ENCODE data around the gene PDE4A. TPM values are rescaled to one million over a fixed set of nuclear protein-coding genes. Genes with fewer than 3 reads are reported as not detected.

Gene PDE4A
- total RNA-seq, 4 donors from 2014 or later: 0.87 to 7.1 (median 2.3) TPM

GRCh38 chr19:10478476-10478875 is 58.1 kb downstream of the PDE4A start:
- intact Hi-C loops (cut with DNase I): no loop called here
- Histone ChIP-seq H3K4me1 (peaks cover 5 to 18% (median 8%) of the 10 kb centered on the region in 3 donors), H3K27ac (no peak overlapping the region), H3K27me3 (no peaks in the 10 kb centered on the region), H3K9me3 (no peaks in the 10 kb centered on the region), H3K36me3 (no peaks in the 10 kb centered on the region), H3K4me3 (peak overlapping the region in 3 of 4 donors; percentile 41 to 56 (median 44))
- TF ChIP-seq CTCF (IDR thresholded peaks at IDR 0.05) (no peak), POLR2A (IDR thresholded peaks at IDR 0.05) (no peak)
- DNase-seq: no peak
- 22 to 28% methylated on average over 5 of the region's 5 CpGs for WGBS, 2 donors

GRCh38 chr19:10478903-10479384 is 58.6 kb downstream of the PDE4A start:
- intact Hi-C loops (cut with DNase I): no loop called here
- 2% methylated on average over 10 of the region's 36 CpGs for WGBS, 2 donors
- H3K4me3 ChIP-seq: peak overlapping the region; percentile 25 to 56 (median 42)
- H3K36me3 ChIP-seq: no peaks in the 10 kb centered on the region
- no peak for TF ChIP-seq POLR2A (IDR thresholded peaks at IDR 0.05)
- peak; percentile 10 to 77 (median 28) for TF ChIP-seq CTCF (IDR thresholded peaks at IDR 0.05)
- DNase-seq: peak; percentile 25
- H3K9me3 ChIP-seq: no peaks in the 10 kb centered on the region
- H3K27me3 ChIP-seq: no peaks in the 10 kb centered on the region
- H3K27ac ChIP-seq: peak overlapping the region in 2 of 4 donors; percentile 22 to 42
- H3K4me1 ChIP-seq: peaks cover 5 to 18% (median 8%) of the 10 kb centered on the region in 3 donors

- H3K9me3 ChIP-seq: no peaks in the 10 kb centered on the region
- WGBS, 2 donors: 55 to 91% methylated on average over 2 to 13 of the region's 13 CpGs
- DNase-seq: no peak
- H3K4me3 ChIP-seq: no peak overlapping the region
- no peaks in the 10 kb centered on the region for H3K27me3 ChIP-seq
- H3K36me3 ChIP-seq: peaks cover 9 to 76% (median 60%) of the 10 kb centered on the region in 3 donors
- no peak overlapping the region for H3K27ac ChIP-seq
- intact Hi-C loops (cut with DNase I): no loop called here
- peaks cover 0 to 10% (median 0%) of the 10 kb centered on the region in 3 donors for H3K4me1 ChIP-seq
- TF ChIP-seq CTCF (IDR thresholded peaks at IDR 0.05): no peak
- TF ChIP-seq POLR2A (IDR thresholded peaks at IDR 0.05): no peak
Observed at GRCh38 chr19:10486551-10486950, 66.2 kb downstream of the PDE4A start.

- 40 to 100% methylated on average over 1 of the region's 43 CpGs for WGBS, 2 donors
- no peaks in the 10 kb centered on the region for H3K27me3 ChIP-seq
- no peaks in the 10 kb centered on the region for H3K9me3 ChIP-seq
- no peak for DNase-seq
- no peak overlapping the region for H3K4me3 ChIP-seq
- H3K36me3 ChIP-seq: peaks cover 30 to 100% (median 67%) of the 10 kb centered on the region in 3 donors
- H3K27ac ChIP-seq: no peak overlapping the region
- TF ChIP-seq POLR2A (IDR thresholded peaks at IDR 0.05) (no peak), CTCF (IDR thresholded peaks at IDR 0.05) (no peak)
- intact Hi-C loops (cut with DNase I): no loop called here
- peaks cover 0 to 19% (median 0%) of the 10 kb centered on the region in 3 donors for H3K4me1 ChIP-seq
Observed at GRCh38 chr19:10491472-10492047, 71.2 kb downstream of the PDE4A start.

GRCh38 chr19:10497371-10497770 is 77.0 kb downstream of the PDE4A start:
- H3K9me3 ChIP-seq: no peaks in the 10 kb centered on the region
- H3K27ac ChIP-seq: peak overlapping the region in 1 of 4 donors; percentile 60
- WGBS, 2 donors: 91 to 96% methylated on average over 3 to 4 of the region's 4 CpGs
- no peak overlapping the region for H3K4me3 ChIP-seq
- no peaks in the 10 kb centered on the region for H3K27me3 ChIP-seq
- peaks cover 19 to 79% (median 40%) of the 10 kb centered on the region in 3 donors for H3K36me3 ChIP-seq
- intact Hi-C loops (cut with DNase I): no loop called here
- no peak for DNase-seq
- TF ChIP-seq POLR2A (IDR thresholded peaks at IDR 0.05) (no peak), CTCF (IDR thresholded peaks at IDR 0.05) (no peak)
- peaks cover 31 to 57% (median 41%) of the 10 kb centered on the region in 3 donors for H3K4me1 ChIP-seq
